H9 (cell line): ENCODE data around the gene ITGA11. TPM values are rescaled to one million over a fixed set of nuclear protein-coding genes. Genes with fewer than 3 reads are reported as not detected.
A peak's percentile ranks its signal among the peaks of the same experiment; 100 is the strongest.

ENCODE experiments used
- DNase-seq: peaks from one replicate; pipeline ENCODE4 v3.0.0-alpha.2; 2017
- H2AFZ ChIP-seq: one replicate; pipeline ENCODE4 v1.6.1; 2013; ENCODE audit warnings: mild to moderate bottlenecking, low read length, control low read depth, moderate library complexity
- H2AK5ac ChIP-seq: 2 replicates; pipeline ENCODE4 v1.6.1; 2013; ENCODE audit warnings: low read length, control low read depth, mixed read lengths; ENCODE audit not compliant: insufficient read length
- H2BK120ac ChIP-seq: one replicate; pipeline ENCODE4 v1.6.1; 2013; ENCODE audit warnings: low read depth, mild to moderate bottlenecking, low read length, control low read depth, inconsistent platforms; ENCODE audit not compliant: poor library complexity, severe bottlenecking
- H2BK12ac ChIP-seq: 2 replicates; pipeline ENCODE4 v1.6.1; 2013; ENCODE audit warnings: low read length, control low read depth, mixed read lengths, low read depth; ENCODE audit not compliant: insufficient read length
- H2BK15ac ChIP-seq: 2 replicates; pipeline ENCODE4 v1.6.1; 2013; ENCODE audit warnings: low read depth, low read length, control low read depth
- H2BK20ac ChIP-seq: one replicate; pipeline ENCODE4 v1.6.1; 2013; ENCODE audit warnings: low read depth, mild to moderate bottlenecking, low read length, control low read depth, inconsistent platforms; ENCODE audit not compliant: poor library complexity, severe bottlenecking
- H2BK5ac ChIP-seq: 2 replicates; pipeline ENCODE4 v1.6.1; 2013; ENCODE audit warnings: low read length, control low read depth, mixed read lengths; ENCODE audit not compliant: insufficient read length
- H3K14ac ChIP-seq: 2 replicates; pipeline ENCODE4 v1.6.1; 2013; ENCODE audit warnings: low read length, control low read depth; ENCODE audit not compliant: insufficient read depth
- H3K18ac ChIP-seq: 2 replicates; pipeline ENCODE4 v1.6.1; 2013; ENCODE audit warnings: low read depth, mild to moderate bottlenecking, mixed read lengths, low read length, control low read depth; ENCODE audit not compliant: insufficient read length
- H3K23ac ChIP-seq: 2 replicates; pipeline ENCODE4 v1.6.1; 2013; ENCODE audit warnings: low read length, control low read depth, mixed read lengths, low read depth; ENCODE audit not compliant: insufficient read length
- H3K23me2 ChIP-seq: 2 replicates; pipeline ENCODE4 v1.6.1; 2013; ENCODE audit warnings: low read depth, mild to moderate bottlenecking, mixed read lengths, low read length, control low read depth; ENCODE audit not compliant: insufficient read length, poor library complexity, severe bottlenecking
- H3K27ac ChIP-seq: 2 replicates; pipeline ENCODE4 v1.5.1; 2013; ENCODE audit warnings: low read length, control low read depth, mixed read lengths, low read depth; ENCODE audit not compliant: insufficient read length
- H3K27me3 ChIP-seq: 2 replicates; pipeline ENCODE4 v1.6.1; 2013; ENCODE audit warnings: low read length, control low read depth, inconsistent platforms; ENCODE audit not compliant: insufficient read depth
- H3K4ac ChIP-seq: 2 replicates; pipeline ENCODE4 v1.6.1; 2013; ENCODE audit warnings: low read depth, mild to moderate bottlenecking, control low read depth, inconsistent platforms, low read length, moderate library complexity
- H3K4me1 ChIP-seq: 2 replicates; pipeline ENCODE4 v1.6.1; 2013; ENCODE audit warnings: low read length, control low read depth, inconsistent platforms; ENCODE audit not compliant: insufficient read depth
- H3K4me2 ChIP-seq: 2 replicates; pipeline ENCODE4 v1.6.1; 2013; ENCODE audit warnings: low read length, control low read depth, mixed read lengths; ENCODE audit not compliant: insufficient read length, insufficient read depth
- H3K56ac ChIP-seq: 2 replicates; pipeline ENCODE4 v1.6.1; 2013; ENCODE audit warnings: low read depth, mild to moderate bottlenecking, mixed read lengths, low read length, control low read depth; ENCODE audit not compliant: insufficient read length
- H3K79me1 ChIP-seq: 2 replicates; pipeline ENCODE4 v1.6.1; 2013; ENCODE audit warnings: low read depth, mild to moderate bottlenecking, moderate library complexity, low read length, control low read depth, inconsistent platforms; ENCODE audit not compliant: insufficient read depth, poor library complexity, severe bottlenecking
- H3K79me2 ChIP-seq: 2 replicates; pipeline ENCODE4 v1.6.1; 2013; ENCODE audit warnings: low read length, control low read depth, inconsistent platforms; ENCODE audit not compliant: insufficient read depth
- H3K9ac ChIP-seq: 2 replicates; pipeline ENCODE4 v1.6.1; 2013; ENCODE audit warnings: low read length, control low read depth, mixed read lengths; ENCODE audit not compliant: insufficient read length; ENCODE audit errors: extremely low read depth
- H3K9me3 ChIP-seq: one replicate; pipeline ENCODE4 v1.6.1; 2013; ENCODE audit warnings: low read depth, low read length, inconsistent platforms; ENCODE audit not compliant: control insufficient read depth
- H3T11ph ChIP-seq: one replicate; pipeline ENCODE4 v1.6.1; 2013; ENCODE audit warnings: mild to moderate bottlenecking, low read length, control low read depth, inconsistent platforms
- H4K20me1 ChIP-seq: one replicate; pipeline ENCODE4 v1.6.1; 2013; ENCODE audit not compliant: control insufficient read depth, insufficient read length, insufficient read depth
- H4K5ac ChIP-seq: 2 replicates; pipeline ENCODE4 v1.6.1; 2013; ENCODE audit warnings: low read depth, mild to moderate bottlenecking, mixed read lengths, low read length, control low read depth; ENCODE audit not compliant: insufficient read length
- H4K8ac ChIP-seq: replicated peaks from 2 replicates; pipeline ENCODE4 v1.6.1; 2013; ENCODE audit warnings: low read length, control low read depth, mixed read lengths, low read depth; ENCODE audit not compliant: insufficient read length
- H4K91ac ChIP-seq: 2 replicates; pipeline ENCODE4 v1.6.1; 2013; ENCODE audit warnings: low read depth, mild to moderate bottlenecking, moderate library complexity, mixed read lengths, low read length, control low read depth; ENCODE audit not compliant: insufficient read length
- H3K27ac Mint-ChIP-seq, 3 experiments: 2 replicates in 2 of 3; 3 replicates in 1 of 3; pipeline ENCODE4 v1.8.0; 2020 to 2021; ENCODE audit warnings: mixed read lengths in 3 of 3, mild to moderate bottlenecking in 1 of 3, moderate library complexity in 1 of 3
- H3K27me3 Mint-ChIP-seq: 2 replicates; pipeline ENCODE4 v1.8.0; 2021; ENCODE audit warnings: low read depth, mild to moderate bottlenecking, moderate library complexity, mixed read lengths
- H3K36me3 Mint-ChIP-seq, 3 experiments: 2 replicates in 2 of 3; 3 replicates in 1 of 3; pipeline ENCODE4 v1.8.0; 2020 to 2021; ENCODE audit warnings: low read depth in 3 of 3, mixed read lengths in 3 of 3; ENCODE audit not compliant: insufficient read depth in 1 of 3
- H3K4me1 Mint-ChIP-seq, 2 experiments: 2 replicates each; pipeline ENCODE4 v1.8.0; 2020; ENCODE audit warnings: mixed read lengths in 2 of 2
- H3K4me3 Mint-ChIP-seq, 2 experiments: 2 replicates in 1 of 2; 3 replicates in 1 of 2; pipeline ENCODE4 v1.8.0; 2020 to 2021; ENCODE audit warnings: mild to moderate bottlenecking in 2 of 2, mixed read lengths in 2 of 2, moderate library complexity in 1 of 2
- H3K9me3 Mint-ChIP-seq, 2 experiments: 2 replicates in 1 of 2; 3 replicates in 1 of 2; pipeline ENCODE4 v1.8.0; 2020; ENCODE audit warnings: mild to moderate bottlenecking in 2 of 2, mixed read lengths in 2 of 2, moderate library complexity in 1 of 2
- WGBS: extraction: QIAGEN DNeasy Blood & Tissue Kit; methylation state at CpG from one replicate; pipeline ENCODE4 v1.1.7; 2013; ENCODE audit warnings: missing lambda C conversion rate, low lambda C conversion rate, mixed read lengths; ENCODE audit not compliant: insufficient read length; ENCODE audit errors: extremely low coverage; 5-methylcytosine and 5-hydroxymethylcytosine counted together
- total RNA-seq: library from RNA; stranded (reverse); gene quantifications from 2 replicates; pipeline ENCODE4 v1.2.1, GENCODE V29; 2021
- TF ChIP-seq, protein P1 (sequence below): fragments of 200-600 bp; sonication (generic); conservative IDR thresholded peaks from 3 replicates; pipeline ENCODE4 v1.8.0; 2021; ENCODE audit warnings: antibody characterized with exemption, mild to moderate bottlenecking

The ITGA11 gene
- total RNA-seq, 1 experiment from 2014 or later = 0.07 TPM

DNA sequence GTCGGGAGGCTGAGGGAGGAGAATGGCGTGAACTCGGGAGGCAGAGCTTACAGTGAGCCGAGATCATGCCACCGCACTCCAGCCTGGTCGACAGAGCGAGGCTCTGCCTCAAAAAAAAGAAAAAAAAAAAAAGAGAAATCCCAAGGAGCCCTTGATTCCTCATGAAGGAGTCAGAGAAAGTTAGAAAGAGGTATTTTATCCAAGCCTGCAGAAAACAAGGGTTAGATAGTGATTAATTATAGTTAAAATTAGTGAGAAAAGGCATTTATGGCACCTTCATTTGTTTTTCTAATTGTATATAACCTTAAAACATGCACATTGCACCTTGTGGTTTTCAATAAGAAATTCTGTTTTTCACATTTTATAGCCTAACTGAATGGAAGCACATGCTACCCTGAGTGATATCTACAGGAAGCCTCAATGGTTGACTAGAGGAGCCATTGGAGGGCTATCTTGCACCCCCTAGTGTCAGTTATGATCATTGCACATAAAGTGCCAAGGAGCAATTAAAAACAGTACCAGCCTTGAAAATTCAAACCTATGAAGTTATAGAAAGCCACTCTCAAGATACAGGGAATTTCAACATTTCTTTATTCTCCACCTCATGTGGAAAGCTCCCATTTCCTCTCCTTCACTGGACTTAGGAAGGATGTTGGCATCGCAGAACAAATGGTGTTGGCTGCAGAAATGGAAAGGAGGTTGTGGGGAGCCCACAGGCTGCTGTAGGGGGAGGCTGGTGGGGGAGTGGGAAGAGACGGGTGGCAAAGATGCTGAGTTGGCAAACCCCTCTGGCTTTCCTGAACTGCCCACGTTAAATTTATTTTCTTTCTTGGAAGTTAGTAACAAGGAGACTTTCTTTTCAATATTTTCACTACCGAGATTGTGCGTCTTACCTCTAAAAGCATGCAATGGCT, 48.5 kb downstream of the ITGA11 start:
- Histone ChIP-seq H3K4ac (no peak overlapping the region), H4K5ac (no peak overlapping the region), H4K91ac (no peak overlapping the region), H2BK12ac (no peak overlapping the region), H2BK120ac (no peak overlapping the region), H3K9me3 (no peaks in the 10 kb centered on the region), H3K23ac (no peak overlapping the region), H3K14ac (no peak overlapping the region), H3K27me3 (no peaks in the 10 kb centered on the region; the same call in 1 of the 2 replicates), H3K56ac (no peak overlapping the region), H2BK15ac (no peak overlapping the region), H2AFZ (no peak overlapping the region), H3K79me1 (no peaks in the 10 kb centered on the region), H3K23me2 (no peaks in the 10 kb centered on the region), H3K4me2 (no peak overlapping the region), H3K79me2 (no peaks in the 10 kb centered on the region), H3K18ac (no peak overlapping the region), H2AK5ac (no peak overlapping the region), H3K4me1 (no peaks in the 10 kb centered on the region), H4K20me1 (no peaks in the 10 kb centered on the region), H2BK20ac (no peak overlapping the region), H2BK5ac (no peak overlapping the region), H3K9ac (no peak overlapping the region), H3K27ac (no peak overlapping the region), H4K8ac (no peak overlapping the region), H3T11ph (no peak overlapping the region)
- H3K27ac Mint-ChIP-seq = peak overlapping the region in 1 of 3 experiments; percentile 67; a peak in 2 of 7 replicates
- peak; percentile 27 for DNase-seq
- H3K4me3 Mint-ChIP-seq = no peak overlapping the region
- H3K9me3 Mint-ChIP-seq = no peaks in the 10 kb centered on the region; a peak in 1 of 5 replicates
- H3K27me3 Mint-ChIP-seq = no peaks in the 10 kb centered on the region; the same call in 1 of the 2 replicates
- H3K36me3 Mint-ChIP-seq = peaks cover 0 to 2% (median 0%) of the 10 kb centered on the region in 3 experiments; a peak in 1 of 7 replicates
- WGBS = no CpG with 5 or more reads among the region's 12 CpGs
- no peaks in the 10 kb centered on the region for H3K4me1 Mint-ChIP-seq
- TF ChIP-seq, protein P1, sequence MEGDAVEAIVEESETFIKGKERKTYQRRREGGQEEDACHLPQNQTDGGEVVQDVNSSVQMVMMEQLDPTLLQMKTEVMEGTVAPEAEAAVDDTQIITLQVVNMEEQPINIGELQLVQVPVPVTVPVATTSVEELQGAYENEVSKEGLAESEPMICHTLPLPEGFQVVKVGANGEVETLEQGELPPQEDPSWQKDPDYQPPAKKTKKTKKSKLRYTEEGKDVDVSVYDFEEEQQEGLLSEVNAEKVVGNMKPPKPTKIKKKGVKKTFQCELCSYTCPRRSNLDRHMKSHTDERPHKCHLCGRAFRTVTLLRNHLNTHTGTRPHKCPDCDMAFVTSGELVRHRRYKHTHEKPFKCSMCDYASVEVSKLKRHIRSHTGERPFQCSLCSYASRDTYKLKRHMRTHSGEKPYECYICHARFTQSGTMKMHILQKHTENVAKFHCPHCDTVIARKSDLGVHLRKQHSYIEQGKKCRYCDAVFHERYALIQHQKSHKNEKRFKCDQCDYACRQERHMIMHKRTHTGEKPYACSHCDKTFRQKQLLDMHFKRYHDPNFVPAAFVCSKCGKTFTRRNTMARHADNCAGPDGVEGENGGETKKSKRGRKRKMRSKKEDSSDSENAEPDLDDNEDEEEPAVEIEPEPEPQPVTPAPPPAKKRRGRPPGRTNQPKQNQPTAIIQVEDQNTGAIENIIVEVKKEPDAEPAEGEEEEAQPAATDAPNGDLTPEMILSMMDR = peak; percentile 81
